Pons (tissue), 1 donor: ENCODE results near the gene VDAC1.
A peak's percentile ranks its signal among the peaks of the same experiment; 100 is the strongest.
"Not testable (repeated sequence)": the region's sequence is repeated elsewhere in the genome, so short reads cannot be mapped to it uniquely, and the experiment has no call there.

Source experiments
- DNase-seq: peaks from one replicate; pipeline ENCODE4 v3.0.0-alpha.2; 2016; ENCODE audit warnings: low spot score

VDAC1 gene

DNA sequence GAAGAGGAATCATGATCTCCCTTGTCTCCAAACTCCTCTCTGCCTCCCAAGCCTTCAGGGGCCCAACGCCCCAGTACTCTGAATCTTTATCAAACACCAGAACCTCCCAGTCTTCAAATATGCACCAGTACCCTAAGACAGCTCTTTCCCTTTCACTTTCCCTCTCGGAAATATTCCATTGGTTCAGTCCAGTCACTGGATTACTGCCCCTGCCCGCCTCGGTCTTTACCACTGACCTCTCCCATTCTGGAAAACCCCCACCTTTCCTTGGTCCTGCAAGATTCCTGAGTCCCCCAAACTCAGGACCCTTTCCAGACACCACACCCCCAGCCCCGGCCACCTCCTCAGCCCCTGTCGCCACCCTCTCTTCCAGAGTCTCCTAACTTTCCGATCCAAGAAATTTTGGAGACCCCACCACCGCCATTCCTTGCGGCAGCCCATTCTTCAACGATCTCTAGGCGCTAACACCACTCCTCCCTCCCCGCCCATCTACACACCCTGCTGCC lies 37.0 kb downstream of the VDAC1 start:
- DNase-seq, result peak; percentile 29

DNA sequence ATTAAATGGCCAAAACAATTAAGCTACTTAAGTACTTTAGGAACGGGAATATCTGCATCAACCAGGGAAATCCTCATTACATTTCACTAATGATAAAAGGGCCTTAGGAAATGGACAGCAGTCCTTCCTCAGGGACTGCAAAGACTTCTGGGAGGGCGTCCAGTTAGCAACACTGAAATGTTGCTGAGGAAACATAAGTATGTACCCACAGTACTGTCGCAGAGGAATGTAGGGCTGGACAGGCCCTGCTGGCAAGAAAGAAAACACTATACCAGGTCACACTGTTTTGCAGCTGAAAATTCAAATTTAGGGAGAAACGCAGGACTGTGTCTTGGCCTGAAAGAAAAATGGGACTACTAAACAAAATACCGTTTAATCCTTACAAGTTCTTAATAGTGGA lies 37.7 kb downstream of the VDAC1 start:
- no peak for DNase-seq

DNA sequence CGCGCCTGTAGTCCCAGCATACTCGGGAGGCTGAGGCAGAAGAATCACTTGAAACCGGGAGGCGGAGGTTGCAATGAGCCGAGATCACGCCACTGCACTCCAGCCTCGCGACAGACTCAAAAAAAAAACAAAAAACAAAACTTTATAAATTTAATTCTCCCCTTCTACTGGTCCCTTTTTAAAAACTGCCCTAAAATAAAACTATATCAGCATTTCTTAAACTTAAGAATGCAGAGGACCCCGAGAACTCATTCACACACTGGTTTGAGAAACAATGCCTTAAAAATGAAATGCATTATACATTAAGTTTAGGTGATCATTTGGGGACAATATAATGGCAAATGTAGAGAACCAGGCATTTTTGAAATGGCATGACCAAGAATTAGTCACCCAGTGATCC lies 38.7 kb downstream of the VDAC1 start:
- DNase-seq, result no peak

GRCh38 chr5:133963493-133964128 lies 41.2 kb downstream of the VDAC1 start:
- no peak for DNase-seq

- DNase-seq, result no peak
Observed at GRCh38 chr5:133962801-133963476, 41.8 kb downstream of the VDAC1 start.

- DNase-seq, result no peak
Observed at GRCh38 chr5:133962131-133962530, 42.6 kb downstream of the VDAC1 start.

DNA sequence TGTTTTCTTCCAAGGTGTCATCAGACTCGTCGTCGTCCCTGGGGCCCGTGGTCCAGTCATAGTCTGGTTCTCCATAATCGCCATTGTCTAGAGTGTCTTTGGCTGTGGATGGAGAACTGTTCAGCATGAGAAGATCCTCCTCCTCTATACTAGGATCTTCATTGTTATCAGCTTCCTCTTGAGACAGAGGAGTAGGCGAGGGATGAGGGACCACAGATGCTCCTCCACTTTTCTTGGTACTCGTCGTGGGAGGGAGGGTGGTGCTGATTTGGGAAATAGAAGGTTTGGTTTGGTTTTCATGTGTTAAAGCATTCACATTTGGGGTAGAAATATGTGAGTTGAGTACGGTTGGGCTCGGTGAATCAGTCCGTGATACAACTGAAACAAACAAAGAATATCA lies 45.1 kb downstream of the VDAC1 start:
- no peak for DNase-seq

- peak; percentile 34 for DNase-seq
Observed at GRCh38 chr5:133957591-133957990, 47.2 kb downstream of the VDAC1 start.

- DNase-seq, result no peak
Observed at GRCh38 chr5:133957080-133957479, 47.7 kb downstream of the VDAC1 start.

DNA sequence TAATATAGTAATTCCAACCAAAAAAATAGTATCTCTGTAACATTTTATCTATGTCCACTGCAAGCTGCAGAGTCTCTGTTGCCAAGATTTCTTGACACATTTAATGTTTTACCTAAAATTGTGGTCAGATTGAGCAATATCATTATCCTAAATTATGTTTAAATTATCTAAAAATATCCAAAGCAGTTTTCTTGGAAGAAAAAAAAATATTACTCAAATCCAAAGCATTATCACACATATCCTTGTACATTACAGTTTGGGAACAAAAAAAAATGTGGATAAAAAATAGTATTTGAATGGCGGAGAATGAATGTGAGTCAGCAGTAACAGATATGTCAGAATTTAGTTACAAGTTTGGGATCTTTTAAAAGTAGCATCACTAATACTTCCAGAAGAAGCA lies 48.6 kb downstream of the VDAC1 start:
- not testable (repeated sequence) for DNase-seq

DNA sequence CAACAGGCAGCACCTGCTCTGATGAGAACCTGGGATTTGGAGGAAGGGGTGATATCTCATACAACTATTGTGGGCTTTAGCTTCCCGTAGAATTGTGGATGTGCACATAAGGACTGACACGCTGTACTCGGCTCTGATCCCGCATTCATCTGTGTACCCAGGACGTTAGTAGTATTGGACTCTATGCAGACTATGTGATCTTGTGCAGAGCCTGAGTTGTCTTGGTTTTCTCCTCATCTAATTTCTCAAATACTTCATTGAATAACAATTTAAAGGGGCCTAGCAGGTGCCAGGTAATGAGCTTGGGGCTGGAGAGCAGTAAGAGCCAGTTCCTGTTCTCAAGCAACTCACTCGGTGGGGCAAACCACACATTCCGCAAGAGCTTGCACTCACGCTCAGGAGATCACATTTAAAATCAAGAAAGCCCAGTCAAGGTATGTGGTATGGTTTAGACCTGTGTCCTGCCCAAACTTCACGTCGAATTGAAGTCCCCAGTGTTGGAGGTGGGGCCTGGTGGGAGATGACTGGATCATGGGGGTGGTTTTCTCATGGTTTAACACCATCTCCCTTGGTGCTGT lies 51.1 kb downstream of the VDAC1 start:
- no peak for DNase-seq

DNA sequence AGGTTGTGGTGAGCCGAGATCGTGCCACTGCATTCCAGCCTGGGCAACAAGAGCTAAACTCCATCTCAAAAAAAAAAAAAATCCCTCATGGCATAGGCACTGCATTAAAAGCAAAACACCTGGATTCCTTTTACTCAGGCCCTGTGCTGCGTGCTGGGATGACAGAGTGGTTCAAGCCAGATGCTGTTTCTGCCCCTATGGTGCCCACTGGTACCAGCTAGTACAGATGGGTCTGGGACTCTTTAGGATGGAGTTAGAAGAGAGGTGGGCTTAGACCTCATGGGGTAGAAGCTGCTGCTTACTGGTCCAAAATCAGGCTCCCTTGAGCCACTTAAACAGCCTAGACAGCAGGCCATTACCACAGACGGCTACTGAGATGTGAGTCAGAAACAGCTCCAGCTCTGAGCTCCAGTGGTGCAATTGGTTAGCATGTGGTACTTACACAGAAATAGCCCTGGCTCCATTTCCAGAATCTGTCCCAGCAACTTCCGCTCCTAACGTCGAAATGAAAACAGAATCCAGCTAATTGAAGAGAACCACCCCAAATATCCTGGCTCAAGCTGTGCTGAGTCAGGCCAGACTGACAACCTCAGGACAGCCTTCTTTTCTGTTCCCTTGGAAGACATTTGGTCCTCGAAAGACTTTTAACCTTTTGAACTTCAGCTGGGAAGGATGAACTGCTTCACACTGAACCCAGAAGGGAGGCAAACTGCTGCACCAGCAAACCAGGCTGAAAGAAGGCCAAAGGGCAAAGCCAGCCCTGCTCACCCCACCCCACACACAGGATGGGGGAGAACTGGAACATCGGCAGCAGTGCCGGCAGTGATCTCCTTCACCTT lies 51.8 kb downstream of the VDAC1 start:
- peak; percentile 69 for DNase-seq

DNA sequence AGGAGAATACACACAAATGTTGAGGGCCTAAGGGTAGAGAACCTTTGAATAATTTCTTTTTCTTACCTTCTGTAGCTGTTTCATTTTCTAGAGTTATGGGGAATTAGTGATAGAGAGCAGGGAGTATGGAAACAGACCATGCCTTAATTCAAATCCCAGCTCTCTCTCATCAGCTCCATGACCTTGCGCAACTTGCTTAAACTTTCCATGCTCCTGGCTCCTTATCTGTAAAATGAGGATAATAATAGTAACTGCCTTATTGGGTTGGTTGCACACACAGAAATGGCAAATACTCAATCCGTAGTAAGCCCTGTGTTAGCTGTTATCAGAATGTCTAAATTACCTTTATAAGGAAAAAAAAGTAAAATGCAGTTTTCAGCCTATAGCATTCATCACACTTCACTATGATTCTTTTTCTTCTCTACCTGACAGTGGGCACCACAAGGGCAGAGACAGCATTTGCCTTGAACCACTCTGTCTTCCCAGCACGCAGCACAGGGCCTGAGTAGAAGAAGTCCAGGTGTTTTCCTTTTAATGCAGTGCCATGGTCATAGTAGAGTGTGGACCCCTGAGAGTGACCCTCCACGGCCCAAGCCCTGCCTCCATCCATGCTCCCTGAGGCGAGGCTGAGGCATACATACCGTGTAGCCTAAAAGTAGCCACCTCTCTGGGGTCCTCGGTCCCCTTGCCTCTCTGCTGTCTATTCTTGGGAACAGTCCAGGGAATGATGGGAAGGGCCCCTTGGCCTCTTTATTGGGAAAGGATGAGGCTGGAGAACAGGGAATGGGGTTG lies 53.8 kb downstream of the VDAC1 start:
- no peak for DNase-seq

DNA sequence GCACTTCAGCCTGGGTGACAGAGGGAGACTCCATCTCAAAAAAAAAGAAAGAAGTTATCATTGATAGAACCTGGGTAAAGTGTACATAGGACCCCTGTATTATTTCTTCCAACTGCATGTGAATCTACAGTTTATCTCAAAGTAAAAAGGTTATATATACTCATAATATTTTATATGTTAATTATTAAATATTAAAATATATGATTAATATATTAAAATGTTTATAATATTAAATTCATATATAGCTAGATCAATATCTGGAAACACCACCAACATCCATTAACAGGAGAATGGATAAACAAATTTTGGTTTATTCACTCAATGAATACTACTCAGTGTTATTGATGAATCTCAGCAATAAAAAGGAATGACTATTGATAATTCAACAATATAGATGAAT lies 56.1 kb downstream of the VDAC1 start:
- no peak for DNase-seq

DNA sequence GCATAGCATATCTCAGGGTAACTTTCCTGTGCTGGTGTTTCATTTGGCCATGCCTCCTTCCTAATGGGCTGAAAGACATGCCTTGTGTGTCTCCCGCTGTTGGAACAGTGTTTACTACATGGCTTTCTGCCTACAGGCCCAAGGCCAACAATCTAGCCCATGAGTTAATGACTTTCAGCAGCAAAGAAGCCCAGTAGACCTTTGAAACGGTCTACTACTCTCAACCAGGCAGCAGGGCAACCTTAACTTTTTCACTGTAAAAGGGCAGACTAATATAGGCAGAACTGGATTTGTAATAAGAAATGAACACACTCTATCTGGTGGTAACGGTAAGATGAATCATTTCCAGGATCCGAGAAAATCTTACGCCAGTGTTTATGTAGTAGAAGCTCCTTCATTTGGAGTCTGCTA lies 57.3 kb downstream of the VDAC1 start:
- peak; percentile 58 for DNase-seq

DNA sequence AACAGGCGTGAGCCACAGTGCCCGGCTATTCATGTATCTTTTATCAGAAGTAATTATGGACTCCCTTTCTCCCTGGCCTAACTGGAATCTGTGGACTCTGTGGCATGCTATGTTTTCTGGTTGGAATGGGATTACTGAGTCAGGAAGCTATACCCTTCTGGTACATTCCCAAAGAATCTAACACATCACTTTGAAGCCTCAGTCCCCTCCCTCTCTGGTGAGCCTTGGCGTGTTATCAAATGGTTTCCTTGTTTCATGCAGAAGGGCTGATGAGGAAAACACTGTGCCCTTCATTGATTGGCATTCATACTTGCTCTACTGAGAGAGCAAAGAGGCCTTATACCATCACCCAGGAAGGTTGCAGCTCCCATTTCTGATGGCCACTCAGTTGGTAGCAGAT lies 59.2 kb downstream of the VDAC1 start:
- DNase-seq, result peak; percentile 84

DNA sequence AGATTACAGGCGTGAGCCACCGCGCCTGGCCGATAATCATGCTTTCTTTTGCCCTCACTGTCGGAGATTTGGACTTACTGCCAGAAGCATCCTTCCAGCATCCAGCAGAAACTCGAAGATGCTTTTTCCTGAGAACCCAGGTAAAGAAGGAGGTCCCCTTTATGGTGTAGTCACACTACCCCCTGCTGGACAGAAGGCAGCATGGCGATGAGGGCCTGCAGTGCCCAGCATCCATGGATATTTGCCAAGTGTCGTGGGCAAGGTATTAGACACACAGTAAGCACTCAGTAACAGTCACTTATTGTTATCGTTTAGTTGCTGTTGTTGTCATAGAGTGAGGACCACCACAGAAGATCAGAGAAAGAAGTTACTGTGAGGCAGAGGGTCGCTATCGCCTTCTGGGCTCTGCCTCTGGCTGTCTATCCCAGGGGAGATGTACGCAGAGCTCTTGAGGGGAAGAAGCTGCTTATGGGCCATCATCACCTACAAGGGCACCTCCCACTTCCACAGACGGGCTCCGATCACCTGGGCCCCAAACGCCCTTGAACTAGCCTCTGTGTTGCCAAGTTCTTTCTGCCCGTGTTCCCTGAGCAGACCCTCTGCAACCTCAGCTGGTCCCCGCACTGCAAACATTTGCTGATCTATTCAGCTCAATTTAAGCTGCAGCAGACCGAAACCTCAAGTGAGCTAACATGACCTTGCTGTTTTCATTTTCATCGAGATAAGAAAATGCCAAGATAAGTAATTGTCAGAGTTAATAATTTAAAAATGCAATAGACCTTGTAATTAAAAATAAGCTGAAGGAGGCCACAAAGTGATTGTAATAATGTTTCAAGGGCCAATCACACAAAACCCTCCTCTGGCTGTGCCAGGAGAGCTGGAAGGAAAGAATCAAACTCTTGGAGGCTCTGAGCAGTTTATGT lies 60.3 kb downstream of the VDAC1 start:
- DNase-seq, result peak; percentile 64

DNA sequence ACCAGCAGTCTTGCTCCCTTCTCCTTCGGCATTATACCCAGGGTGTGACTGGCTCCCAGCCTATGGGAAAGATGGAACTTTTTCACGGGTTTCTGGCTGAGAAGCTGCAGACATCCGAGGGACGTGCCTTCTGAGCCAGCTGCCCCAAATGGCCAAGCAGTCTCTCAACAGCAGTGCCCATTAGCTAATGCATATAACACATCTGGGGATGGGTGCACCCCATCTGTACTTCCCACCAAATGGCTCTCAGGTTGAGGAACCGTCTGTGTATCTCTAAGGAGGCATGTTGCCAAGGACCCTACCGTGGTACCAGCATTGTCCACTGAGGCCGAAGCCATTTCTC lies 61.3 kb downstream of the VDAC1 start:
- no peak for DNase-seq

GRCh38 chr5:133942614-133943474 lies 61.9 kb downstream of the VDAC1 start:
- DNase-seq, result no peak
